ENCODE measurements around the gene VTI1A. TPM values are rescaled to one million over a fixed set of nuclear protein-coding genes. Genes with fewer than 3 reads are reported as not detected.
"Not testable (repeated sequence)": the region's sequence is repeated elsewhere in the genome, so short reads cannot be mapped to it uniquely, and the experiment has no call there.

VTI1A gene
- total RNA-seq, 1 donor from 2014 or later, result 48.5 TPM

DNA sequence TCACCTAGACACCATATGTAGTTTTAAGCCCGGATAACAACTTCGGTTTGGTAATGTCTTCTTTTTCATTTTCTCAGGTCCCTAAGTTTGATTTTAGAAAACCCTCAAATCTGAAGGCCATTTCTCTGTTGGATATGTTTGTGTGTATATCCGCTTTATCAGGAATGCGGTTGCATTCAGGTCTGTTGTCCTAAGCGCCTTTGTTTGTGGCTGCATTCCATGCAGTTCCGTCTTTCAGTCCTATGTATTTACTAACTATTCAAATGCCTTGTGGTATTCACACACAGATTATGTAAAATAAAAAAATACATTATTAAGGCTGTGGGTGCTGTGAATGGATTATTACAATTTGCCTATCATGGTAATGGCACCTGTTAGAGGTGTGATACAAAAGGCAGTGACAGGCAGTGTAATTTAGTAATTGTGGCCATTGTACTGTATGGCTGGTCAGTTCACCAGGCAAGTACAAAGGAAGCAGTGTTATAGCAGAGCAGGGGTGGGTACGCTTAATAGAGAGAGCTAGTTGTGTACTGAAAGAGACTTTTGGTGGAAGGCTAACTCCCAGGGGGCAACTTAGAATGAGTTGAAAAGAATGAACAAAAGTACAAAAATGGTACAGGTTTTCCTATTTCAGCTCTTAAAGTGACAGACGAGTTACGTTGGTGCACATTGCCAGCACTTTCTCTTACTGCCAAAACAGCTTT is 136.4 kb downstream of the VTI1A start:
- intact Hi-C loops (cut with micrococcal nuclease), result no loop called here

- intact Hi-C loops (cut with micrococcal nuclease), result no loop called here
Observed at GRCh38 chr10:112584276-112584675, 137.3 kb downstream of the VTI1A start.

GRCh38 chr10:112585126-112585525 is 138.1 kb downstream of the VTI1A start:
- intact Hi-C loops (cut with micrococcal nuclease), result no loop called here

- intact Hi-C loops (cut with micrococcal nuclease), result no loop called here
Observed at GRCh38 chr10:112585960-112586359, 138.9 kb downstream of the VTI1A start.

DNA sequence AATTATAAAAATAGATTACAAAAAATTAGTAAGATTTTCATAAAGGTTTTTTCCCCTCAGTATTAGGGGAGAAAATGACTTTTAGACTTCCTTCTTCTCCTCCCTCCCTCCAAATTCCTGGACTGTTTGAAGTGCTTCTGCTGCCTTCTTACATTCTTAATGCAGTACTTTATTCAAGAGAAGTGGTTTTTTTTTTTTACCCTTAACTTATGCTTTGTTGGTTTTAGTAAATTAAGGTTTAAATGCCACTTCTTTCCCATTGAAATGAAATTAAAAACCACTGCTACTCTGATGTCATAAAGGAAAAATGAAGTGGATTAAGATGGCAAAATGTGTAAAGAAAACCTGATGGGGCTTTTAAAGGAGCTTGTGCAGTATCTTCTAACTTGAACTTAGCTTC is 140.7 kb downstream of the VTI1A start:
- intact Hi-C loops (cut with micrococcal nuclease), result no loop called here

DNA sequence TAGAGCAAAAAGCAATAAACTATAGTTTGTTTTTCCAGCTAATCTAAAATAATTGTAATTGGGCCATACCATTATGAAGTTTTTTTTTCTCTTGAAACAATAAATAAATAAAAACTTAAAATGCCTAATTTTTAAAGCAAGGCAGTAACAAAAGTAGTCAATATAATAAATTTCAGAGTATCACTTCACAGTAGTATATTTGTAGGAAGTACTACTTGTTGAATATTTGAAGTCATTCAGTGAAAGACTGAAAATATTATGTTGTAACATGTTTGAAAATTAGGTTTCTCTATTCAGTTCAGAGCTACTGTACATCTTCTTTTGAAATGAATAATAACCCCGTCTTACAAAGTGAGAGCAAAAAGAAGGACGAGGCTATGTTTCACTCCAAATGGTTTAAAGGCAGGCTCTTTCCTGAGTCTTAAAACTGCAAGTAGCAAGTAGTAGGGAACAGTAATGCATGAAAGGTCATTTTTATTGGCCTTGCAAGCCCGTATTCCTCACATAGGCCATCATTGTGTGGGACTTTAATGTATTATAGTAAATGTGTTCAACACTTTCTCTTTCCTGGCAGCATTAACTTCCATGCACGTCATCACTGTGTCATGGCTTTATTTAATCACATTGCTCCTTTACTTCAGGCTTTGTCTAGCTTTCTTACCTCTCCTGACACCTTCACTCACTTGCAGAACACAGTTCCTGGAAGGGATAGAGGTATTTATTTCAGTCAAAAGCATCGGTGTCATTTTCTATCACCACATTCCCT is 141.4 kb downstream of the VTI1A start:
- intact Hi-C loops (cut with micrococcal nuclease), result no loop called here

DNA sequence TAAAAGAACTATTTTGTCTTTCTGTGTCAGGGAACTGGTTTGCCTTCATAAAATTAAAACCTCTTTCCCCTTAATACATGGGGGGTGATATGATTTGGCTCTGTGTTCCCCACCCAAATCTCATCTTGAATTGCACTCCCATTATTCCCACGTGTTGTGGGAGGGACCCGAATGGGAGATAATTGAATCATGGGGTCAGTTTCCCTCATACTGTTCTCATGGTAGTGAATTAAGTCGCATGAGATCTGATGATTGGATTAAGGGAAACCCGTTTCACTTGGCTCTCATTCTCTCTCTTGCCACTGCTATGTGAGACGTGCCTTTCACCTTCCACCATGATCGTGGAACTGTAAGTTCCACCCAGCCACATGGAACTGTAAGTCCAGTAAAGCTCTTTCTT is 142.1 kb downstream of the VTI1A start:
- intact Hi-C loops (cut with micrococcal nuclease), result no loop called here

GRCh38 chr10:112590786-112591185 is 143.8 kb downstream of the VTI1A start:
- intact Hi-C loops (cut with micrococcal nuclease), result not testable (repeated sequence)

- intact Hi-C loops (cut with micrococcal nuclease), result no loop called here
Observed at GRCh38 chr10:112593023-112593422, 146.0 kb downstream of the VTI1A start.

DNA sequence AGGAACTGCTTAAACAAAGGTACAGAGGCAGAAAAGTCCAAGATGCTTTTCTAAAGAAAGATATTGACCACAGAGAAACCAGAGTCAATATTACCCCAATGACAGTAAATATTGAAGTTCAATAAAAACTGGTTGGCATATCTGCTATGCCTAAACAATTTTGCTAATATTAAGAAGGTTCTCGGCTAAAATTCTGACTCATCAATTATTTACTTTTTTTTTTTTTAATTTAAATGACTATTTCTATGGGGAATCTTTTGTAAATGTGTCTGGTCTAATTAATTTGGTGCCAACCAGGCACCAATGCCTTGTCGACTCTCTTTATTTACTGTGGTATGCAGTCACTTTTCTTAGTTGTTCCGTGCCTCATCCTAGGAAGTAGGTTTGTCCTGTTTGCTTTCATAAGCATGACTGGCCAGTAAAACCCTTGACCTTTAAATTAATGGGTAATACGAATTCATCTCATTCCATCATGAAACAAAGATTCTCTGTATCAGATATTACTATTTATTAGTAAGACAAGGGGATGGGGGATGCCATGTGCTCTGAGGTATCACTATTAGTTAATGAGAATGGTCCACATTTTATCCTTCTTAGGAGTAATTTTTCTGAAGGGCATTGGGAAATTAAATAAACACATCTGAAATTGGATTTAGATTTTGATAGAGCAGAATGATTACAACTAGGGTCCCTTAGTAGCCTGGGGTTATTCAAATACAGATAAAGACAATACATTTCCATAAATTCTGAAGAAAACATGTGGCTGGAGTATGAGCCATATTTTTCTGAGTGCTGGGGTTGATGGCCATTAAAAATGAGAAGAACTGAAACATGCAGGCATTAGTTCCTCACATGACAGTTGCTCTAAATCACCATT is 154.4 kb downstream of the VTI1A start:
- intact Hi-C loops (cut with micrococcal nuclease), result no loop called here

DNA sequence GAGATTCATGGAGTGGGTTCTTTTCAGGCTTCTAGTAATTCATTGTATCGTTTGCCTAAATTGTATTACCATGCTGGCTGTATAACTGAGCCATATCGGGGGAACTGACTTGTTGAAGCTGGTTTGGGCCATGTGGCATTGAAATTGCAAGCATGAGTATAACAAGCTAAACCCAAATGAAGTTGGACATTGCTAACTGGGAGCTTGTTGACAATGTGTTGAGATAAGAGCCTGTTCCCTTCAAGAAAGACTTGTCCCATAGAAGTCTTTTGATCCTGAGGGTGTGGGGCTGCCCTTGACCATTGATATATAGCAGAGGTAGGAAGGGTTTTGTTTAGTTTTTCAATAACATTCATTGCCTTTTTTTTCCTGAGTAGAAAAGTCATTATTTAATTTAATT is 156.0 kb downstream of the VTI1A start:
- intact Hi-C loops (cut with micrococcal nuclease), result no loop called here

- intact Hi-C loops (cut with micrococcal nuclease), result no loop called here
Observed at GRCh38 chr10:112605063-112605462, 158.0 kb downstream of the VTI1A start.

DNA sequence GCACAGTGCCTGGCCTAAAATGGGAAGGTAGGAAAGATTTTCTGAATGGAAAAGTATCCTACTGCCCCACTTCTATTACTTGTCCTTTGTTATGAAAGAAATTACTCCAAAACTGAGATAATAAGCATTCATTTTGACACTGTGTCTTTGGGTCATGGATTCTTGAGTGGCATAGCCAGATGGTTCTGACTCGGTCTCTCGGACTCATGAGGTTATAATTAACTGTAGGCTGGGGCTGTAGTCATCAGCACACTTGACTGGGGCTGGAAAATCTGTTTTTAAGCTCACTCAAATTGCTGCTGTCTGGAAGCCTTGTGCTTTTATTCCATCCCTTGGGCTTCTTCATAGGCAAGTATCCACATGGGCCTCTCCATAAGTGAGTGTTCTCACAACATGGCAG is 160.5 kb downstream of the VTI1A start:
- intact Hi-C loops (cut with micrococcal nuclease), result no loop called here

DNA sequence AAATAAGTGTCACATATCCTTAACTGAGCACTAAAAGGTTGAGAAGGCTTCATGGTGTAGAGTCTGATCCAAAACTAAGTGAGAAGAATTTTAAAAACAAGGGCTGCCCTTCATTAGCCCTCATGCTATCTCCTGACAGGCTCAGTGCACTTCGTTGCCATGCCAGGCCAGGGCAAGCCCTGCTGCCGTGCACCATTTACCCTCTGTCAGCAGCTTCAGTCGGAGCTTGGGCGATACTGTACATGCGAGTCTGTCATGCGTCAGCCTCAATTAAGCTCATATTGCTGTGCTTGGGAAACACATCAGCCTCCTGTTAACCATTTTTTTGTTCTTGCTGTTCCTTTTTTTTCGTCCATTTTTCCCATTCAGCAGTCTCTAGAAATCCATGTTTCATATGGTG is 166.6 kb downstream of the VTI1A start:
- intact Hi-C loops (cut with micrococcal nuclease), result no loop called here

DNA sequence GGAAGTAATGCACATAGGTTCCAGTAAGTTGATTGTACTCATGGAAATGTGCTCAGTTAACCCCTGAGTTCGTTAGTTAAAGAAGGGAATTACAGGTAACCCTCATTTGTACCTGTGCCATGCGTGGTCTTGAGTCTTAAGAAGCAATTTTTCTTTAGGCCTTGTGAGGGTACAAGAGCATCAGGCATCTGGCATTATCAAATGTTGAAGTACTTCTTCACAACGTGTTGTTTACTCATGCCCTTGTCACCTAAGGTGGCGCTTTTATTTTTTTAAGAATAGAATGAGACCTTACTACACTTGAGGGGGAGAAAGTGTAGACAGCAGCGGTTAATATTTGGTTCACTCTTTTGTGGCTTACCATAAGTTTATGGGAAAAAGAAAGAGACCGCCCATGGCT is 167.1 kb downstream of the VTI1A start:
- intact Hi-C loops (cut with micrococcal nuclease), result no loop called here

- intact Hi-C loops (cut with micrococcal nuclease), result no loop called here
Observed at GRCh38 chr10:112614586-112614985, 167.6 kb downstream of the VTI1A start.

GRCh38 chr10:112615269-112615668 is 168.3 kb downstream of the VTI1A start:
- intact Hi-C loops (cut with micrococcal nuclease), result no loop called here

DNA sequence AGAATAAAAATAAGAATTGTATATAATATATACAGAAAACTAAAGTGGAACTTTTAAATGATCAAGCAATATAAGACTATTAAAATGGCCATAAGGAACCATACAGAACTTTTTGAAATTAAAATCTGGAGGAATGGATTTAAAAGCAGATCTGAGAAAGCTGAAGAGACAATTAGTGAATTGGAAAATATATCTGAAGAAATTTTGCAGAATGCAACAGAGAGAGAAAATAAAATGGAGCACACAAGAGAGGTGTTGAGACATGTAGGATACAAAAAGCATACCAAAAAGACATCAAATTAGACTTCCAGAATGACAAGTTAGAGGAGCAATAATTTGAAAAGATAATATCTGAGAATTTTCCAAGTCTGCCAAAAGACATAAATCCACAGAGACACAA is 169.6 kb downstream of the VTI1A start:
- intact Hi-C loops (cut with micrococcal nuclease), result no loop called here

DNA sequence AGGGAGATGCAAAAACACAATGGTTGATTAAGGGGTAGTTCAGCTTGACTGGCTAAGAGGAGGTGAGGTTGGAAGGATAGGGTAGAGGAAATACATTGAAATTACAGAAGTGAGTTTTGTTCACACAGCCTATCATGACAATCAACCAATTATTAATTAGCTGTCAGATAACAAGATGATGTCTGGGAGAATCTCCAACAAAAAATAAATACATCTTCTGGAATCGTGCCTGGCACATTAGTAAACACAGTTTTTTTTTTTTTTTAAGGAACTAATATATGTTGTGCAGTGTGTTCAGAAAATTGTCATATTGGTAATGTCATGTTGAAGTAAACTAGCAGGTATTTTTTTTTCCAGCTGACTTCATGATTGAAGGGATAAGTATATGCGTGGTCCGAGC is 171.8 kb downstream of the VTI1A start:
- intact Hi-C loops (cut with micrococcal nuclease), result no loop called here

DNA sequence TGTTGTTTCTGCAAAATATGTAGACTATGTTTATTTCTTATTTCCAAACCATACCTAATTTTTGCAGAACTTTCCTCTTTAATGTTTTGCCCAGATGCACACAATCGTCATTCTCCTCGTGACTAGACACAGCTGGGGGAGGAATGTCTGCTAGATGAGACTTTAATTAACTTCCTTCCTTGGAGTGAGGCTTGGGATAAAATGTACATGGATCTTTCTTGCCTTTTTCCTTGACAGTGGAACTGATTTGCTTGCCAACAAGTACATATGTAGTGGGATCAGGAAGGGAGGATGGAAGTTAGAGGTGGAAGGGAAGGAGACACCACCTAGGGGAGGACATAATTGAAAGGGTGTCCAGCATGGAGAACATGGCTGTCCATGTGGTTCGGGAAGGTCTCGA is 172.5 kb downstream of the VTI1A start:
- intact Hi-C loops (cut with micrococcal nuclease), result no loop called here

- intact Hi-C loops (cut with micrococcal nuclease), result no loop called here
Observed at GRCh38 chr10:112622786-112623185, 175.8 kb downstream of the VTI1A start.

DNA sequence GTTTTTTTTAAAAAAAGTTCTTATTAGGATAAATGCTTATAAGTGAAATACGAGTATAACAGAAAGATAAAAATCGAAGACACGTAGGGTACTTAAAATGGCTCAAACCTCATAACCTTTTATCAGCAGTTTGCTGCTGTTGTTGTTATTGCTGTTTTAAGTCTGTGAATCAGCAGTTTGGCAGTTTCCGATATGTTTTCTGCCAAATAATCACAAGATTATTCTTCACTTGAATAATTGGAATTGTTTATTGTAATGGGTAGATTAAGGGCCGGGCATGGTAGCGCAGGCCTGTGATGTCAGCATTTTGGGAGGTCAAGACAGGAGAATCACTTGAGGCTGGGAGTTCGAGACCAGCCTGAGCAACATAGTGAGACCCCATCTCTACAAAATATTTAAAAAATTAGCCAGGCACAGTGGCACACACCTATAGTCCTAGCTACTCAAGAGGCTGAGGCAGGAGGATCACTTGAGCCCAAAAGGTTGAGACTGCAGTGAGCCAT is 177.6 kb downstream of the VTI1A start:
- intact Hi-C loops (cut with micrococcal nuclease), result no loop called here

Measured in T-helper 1 cell treated with Interleukin-12 subunit alpha and Interleukin-12 subunit beta and Interleukin-4 antibody, amounts not matched to agents 30 ng/mL and 1 ng/mL, for 36 hours (primary cell).